HPDE6-E6E7 (cell line): ENCODE results near the gene DNAH17.

Experiments used
- DNase-seq: peaks from one replicate; pipeline ENCODE4 v3.0.0; 2011; ENCODE audit warnings: missing footprints; ENCODE audit errors: extremely low spot score

DNAH17 gene

DNA sequence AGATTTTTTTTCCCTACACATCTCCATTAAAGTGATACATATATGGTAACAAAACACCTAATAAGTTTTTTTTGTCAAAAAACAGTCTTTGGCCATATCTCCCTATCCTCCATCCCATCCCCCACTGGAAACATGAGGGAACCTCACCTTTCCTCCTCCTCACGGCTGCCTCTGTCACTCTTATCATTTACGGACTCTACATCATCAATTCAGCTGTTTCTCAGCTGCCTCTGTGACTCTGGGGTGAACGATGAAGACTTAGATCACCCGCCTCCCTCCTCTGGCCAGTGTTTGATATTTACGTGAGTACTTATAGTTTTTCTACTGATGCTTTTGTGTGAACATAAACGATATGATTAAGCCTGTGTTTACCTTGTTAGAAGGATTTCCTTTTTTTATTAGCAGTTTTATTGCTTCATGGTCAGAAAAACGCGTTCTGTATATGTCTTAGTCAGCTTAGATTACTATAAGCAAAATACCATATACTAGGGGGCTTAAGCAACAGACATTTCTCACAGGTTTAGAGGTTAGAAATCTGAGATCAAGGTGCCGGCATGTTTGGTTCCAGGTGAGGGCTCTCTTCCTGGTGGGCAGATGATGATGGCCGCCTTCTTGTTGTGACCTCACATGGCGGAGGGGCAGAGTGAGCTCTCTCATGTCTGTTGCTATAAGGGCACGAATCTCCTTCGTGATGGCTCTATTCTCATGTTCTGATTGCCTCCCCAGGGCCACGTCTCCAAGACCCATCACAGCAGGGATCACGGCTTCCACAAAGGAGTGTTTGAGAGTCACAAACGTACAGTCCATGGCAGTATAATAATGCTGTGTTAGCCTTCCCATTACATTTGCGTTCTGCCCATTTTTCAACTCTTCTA, 32.1 kb downstream of the DNAH17 start:
- no peak for DNase-seq

DNA sequence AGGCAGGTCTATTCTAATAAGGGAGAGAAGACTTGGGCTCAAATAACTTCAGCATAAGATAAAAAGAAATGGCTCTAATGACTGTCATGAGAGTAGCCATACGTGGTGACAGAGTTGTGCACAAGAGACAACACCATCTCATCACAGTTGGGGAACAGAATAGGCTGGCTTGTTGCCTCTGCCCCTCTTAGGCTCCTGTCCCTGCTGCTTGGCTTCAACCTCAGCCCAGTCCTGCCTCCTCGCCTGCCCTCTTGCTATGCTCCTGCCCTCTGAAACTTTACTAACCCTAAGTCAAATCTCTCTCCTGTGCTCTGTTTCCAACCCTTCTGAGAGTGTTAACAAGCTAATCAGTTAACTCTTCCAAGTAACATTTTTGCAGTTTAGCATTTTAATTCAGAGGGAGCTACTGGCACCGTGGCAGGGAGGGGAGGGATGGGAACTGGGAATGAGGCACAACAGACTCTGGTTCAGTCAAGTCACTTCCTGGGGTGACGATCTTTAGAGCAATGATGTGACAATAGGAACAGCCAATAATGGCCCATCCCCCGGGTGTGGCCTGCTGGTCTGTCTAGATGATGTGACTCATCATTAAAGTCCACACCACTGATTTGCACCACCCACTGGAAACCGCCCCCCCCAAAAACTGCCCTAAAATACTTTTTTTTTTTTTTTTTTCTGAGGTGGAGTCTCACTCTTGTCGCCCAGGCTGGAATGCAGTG, 35.5 kb downstream of the DNAH17 start:
- no peak for DNase-seq

DNA sequence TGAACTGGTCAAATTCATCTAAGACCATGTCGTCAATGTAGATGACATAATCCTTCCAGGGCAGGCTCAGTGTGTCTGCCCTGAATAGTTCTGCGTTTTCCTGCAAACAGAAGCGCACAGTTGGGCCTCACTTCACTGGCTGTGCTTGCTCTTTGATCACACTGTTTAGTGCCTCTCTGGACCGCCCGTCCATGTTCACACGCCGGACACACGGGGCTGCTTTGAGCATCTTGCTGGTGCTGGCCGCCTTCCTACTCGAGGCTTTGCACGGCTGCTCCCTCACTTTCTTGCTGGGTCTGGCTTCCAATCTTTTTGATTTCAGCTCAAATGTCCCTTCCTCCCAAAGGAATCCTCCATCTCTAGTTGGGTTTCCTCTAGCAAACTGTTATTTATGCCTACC, 37.4 kb downstream of the DNAH17 start:
- DNase-seq, result no peak

DNA sequence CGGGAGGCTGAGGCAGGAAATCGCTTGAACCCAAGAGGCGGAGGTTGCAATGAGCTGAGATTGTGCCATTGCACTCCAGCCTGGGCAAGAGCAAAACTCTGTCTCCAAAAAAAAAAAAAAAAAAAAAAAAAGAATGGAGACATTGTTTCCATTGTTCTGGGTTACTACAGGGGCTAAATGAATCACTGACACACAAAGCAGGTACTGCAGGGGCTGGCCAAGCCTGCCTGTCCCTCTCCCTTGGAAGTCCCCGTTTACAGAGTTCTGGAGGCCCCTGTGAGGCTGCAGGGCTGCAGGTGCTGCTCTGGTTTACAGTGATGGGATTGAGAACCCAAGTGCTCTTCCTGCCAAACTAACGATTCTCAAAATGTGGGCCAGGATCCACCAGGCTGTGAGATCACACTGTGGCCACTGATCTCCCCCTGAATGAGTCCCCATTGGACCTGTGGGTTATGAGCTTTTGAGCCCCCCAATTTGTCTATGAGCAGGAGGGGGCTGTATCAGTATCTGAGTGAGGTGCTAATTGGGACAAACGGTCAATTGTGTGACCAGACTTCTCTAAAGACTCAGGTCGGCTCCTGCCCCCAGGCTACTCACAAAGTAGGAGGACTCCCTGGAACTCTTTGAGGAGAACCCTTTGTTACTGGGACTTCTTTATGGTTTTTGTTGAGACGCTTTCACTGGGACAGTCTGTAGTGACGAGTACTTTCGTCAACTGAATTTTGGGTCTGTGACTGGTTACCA, 39.0 kb downstream of the DNAH17 start:
- no peak for DNase-seq

DNA sequence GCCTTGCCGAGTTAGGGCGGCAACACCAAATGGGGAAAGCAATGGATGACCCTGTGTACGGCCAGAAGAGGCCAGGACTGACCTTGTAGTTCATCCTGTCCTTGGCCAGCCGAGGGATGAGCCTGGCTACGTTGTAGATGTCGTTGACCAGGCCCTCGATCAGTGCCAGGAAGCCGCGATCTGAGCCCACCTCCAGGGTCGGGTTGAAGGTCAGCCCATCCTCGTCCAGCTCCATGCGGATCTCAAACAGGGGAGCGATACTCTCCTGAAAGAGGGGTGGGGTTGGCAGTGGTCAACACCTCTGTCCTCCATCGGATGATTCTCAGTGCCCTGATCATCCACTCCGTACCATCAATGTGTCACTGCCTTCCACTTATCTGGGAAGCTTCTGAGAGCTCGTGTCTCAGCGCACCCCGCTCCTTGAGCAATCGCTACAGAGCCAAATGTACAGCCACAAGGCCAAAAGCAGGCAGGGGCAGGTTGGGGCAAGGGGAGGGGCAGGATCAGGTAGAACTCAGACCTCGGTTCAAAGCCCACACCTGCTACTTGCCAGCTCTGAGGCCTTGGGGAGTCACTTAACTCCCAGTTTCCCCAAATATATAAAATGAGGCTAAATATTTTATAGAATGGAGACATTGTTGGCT, 39.9 kb downstream of the DNAH17 start:
- no peak for DNase-seq

DNA sequence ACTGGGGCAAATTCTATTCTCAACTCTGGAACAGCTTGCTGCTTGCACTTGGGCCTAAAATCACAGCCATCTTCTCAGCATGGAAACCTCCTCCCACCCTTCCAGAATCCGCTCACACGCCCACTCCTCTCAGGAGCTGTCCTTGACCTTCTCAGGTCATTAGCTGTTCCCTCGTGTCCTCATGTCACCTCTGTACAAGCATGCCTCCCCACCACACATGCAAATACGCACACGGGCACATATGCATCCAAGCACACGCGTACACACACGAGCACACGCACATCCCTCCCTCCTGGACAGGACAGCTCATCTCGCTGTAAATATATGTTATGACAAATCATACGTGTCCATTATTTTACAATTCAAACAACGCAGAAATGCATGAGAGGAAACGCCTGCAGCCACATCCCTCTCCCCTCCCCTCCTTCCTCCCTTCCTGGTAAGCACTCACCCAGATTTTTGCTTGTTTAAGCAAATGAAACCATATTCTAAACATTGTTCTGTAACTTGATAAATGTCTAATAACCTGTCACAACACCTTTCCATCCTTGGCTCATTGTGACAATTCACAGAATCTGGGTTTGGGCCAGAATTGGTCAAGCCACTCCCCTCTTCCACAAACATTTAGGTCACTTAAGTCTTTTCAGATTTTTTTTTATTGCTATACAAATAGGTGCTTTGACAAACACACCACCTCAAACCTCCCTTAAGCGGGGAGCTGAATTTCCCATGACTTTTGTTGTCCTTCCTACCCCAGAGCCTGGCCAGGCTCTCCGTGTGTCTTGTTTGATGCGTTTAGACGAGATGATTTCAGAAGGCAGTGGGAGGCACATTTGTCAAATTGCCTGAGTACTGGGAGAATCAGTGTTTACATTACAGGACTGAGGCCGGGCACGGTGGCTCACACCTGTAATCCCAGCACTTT, 41.7 kb downstream of the DNAH17 start:
- peak; percentile 57 for DNase-seq

DNA sequence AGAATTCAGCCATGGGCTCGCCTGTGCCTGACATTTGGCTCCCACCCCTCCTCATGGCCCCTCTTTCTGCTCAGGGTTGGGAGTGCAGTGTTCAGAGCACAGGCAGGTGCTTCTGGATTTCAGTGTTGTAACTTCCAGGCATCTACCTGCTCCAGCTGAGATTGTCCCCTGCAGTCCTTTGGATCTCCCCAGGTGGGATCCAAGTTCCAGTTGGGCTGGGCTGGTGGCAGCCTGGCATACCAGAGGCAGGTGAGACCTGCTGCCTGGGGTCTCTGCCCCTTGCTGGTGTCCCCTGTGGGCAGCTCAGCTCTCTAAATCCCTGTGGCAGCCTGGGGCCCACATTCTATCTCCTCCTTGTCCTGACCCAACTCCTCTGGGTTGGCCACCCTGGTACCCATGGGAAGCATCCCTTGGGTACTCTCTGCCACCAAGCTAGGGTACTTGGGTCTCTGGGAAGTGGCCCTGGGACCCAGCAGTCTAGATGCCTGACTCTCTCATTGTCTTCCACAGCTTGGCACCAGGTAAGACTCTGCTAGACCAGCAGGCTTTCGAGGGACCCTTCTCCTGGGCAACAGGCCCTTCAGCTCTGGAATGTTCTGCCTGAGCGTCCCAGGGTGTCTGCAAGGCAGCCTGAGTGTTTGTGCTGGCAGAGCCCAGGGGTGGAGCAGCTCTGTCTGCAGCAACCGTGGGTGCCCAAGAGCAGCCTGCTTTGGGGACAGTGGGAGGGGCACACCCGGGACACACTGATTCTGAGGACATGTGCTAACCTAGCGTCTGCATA, 42.5 kb downstream of the DNAH17 start:
- no peak for DNase-seq

DNA sequence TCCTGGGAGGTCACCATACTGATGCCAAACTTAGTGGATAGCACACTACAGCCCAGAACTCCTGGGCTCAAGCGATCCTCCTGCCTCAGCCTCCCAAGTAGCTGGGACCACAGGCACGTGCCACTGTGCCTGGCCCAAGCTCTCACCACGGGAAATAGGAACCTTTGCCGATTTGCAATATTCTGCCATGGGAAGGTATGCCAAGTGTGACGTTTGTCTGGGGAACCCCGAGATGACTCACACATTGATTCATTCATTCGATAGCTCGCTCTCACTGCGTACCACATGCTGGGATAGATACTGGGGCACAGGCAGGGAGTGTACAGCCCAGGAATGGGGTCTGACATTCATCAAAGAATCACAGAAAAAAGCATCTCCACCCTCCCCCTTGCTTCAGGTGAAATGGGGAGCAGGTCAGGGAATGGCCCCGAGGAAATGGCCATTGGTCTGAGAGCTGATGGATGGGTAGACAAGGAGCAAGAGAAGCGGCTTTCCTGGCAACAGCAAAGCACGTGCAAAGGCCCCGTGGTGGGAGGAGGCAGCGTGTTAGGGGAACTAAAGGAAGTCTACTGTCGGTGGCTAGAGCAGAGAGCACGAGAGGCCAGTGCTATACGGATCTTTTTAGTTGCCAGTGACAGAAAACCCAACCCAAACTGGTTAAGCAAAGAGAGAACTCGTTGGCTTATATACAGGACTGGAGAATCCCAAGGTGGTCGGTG, 44.1 kb downstream of the DNAH17 start:
- peak; percentile 84 for DNase-seq

DNA sequence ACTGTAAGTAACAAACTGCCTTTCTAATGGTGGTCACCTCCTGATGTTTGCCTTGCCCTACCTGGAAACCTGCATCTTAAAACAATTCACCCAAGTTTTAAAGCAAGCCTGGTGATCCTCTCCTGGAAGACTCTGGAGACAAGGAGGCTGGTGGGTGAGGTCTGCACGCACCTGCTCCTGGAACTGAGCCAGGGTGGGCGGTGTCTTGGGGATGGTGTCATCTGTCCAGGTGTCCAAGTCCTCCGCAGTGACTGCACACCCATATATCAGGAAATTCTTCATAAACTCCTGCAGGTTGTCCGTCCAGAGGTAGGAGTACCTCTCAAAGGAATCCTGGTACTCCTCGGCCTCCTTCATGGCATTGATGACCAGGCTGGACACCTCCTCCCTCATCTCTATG, 44.9 kb downstream of the DNAH17 start:
- DNase-seq, result no peak

DNA sequence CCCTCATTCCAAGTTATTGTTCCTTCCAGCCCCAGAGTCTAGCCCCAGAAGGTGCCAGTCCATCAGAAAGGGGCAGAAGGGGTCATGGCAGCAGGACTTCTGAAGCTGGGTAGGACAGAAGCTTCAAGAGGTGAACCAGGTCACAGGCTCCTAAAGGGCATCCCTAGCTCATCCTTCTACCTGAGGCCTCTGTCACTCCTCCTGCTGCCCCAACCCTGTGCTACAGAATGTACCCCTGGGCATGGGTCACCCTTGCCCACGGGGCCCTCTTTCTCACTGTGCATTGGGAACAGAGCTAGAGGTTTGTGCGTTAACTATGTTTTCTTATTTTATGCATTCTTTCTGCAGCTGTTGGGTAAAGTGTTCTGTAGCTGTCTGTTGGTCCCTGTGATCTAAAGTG, 46.5 kb downstream of the DNAH17 start:
- no peak for DNase-seq

DNA sequence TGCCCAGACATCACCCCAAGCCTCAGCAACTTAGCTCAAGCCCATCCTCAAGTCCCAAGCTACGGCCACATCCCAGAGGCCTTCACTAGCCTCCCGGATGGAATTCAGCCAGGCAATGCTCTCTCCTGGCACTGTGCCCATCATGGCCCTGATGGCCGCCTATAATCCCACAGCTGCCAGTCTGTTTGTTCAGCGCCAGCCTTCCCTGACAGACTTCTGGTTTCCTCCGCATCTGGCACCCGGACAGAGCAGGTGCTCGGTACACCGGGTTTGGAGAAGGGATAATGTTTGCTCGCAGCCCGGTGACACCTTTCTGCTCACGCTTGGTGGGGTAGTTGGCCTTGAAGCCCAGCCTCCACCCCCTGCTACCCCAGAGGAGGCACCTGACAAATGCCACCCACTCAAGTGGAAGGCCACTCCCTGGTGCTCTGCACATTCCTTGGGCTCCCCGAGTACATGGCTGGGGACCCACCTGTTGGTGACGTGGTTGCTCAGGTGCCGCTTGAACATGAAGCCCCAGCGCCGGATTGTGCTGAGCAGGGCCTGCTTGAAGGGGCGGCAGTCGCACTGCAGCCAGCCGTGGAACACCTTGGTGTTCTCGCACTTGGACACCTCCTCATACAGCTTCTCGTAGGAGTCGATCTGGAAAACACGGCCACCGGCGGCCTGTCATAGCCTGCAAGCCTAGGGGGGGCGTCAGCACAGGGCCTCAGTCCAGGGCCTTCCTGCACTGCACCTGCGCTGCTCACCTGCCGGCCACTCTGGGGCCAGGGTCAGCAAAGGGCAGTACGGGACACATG, 47.1 kb downstream of the DNAH17 start:
- no peak for DNase-seq

DNA sequence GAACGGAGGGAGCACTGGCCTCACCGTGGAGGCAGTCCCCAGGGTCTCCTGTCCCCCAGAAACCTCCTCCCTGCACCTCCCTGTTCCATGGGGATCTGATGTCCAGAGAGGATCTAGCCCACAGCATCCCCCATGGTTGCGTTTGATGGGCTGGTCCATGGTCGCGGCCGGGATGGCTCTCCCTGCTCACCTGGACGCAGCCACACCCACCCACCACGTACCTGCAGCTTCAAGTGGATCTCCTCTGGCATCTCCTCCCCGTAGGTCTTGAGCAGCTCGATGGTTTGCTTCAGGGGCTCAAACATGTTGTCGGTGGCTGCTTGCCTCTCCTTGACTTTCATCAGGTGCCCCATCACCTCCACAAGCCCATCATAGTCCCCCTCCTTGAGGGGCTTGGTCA, 47.9 kb downstream of the DNAH17 start:
- DNase-seq, result no peak

DNA sequence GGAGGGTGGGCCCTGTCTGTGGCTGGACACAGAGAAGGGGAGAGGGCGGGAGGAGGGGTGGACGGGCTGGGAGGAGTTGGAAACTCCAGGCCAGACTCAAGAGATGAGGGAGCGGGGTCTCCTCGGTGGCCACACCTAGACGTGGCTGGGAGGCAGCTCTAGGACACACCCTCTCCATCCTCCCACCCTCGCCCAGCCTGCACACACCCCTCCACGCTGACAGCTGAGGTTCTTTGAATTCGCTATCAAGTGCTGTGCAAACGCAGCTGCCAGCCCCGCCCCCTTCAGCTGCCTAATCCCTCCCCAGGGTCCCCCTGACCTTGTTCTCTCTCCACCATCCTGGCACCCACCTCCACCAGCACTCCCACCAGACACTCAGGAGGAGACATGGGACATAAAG, 48.7 kb downstream of the DNAH17 start:
- DNase-seq, result no peak

DNA sequence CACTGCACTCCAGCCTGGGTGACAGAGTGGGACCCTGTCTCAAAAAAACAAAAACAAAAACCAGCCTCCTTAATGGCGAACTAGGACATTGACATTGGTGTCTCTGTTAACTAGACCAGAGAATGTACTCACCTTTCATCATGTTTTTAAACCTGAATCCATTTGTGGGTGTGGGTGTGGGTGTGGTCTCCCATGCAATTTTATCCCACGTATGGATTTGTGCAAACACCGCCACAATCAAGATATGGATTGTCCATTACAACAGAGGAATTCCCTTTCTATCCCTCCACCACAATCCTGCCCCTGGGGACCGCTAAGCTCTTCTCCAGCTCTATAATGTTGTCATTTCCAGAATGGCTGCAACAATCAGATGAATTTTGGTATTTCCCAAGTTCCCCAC, 49.9 kb downstream of the DNAH17 start:
- no peak for DNase-seq

DNA sequence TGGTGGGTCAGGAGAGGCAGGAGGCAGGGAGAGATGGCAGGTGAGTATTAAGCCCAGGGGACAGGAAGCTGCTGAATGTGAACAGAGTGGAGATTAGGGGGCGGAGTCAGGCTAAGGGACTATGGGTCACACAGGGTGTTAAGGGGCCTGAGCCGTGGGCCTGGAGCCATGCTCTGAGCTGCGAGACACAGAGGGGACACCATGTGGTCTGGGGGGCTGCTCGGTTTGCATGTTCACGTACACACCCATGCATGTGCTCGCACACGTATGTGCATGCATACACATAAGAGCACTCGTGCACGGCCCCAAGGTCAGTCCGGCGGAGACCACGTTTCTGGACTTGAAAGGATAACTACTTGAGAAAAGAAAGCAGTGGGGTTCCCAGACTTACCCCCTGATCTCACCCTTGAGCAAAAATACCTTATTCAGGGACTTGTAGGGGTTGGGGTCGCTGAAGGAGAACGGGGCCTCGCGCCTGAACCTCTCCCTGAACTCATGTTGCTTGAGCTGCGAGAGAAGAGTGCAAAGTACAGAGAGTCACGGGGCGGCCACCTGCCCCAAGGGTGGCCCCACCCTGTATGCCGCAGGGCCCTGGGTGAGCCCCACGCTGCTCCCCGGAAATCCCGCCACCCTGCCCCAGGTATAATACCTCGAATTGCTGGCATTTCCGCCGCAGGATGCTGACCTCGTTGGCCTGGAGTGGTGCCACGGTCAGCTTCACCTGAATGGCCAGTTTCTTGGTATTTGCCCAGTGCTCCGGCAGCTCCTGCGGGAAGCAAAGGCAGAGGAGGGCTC, 50.8 kb downstream of the DNAH17 start:
- DNase-seq, result no peak

DNA sequence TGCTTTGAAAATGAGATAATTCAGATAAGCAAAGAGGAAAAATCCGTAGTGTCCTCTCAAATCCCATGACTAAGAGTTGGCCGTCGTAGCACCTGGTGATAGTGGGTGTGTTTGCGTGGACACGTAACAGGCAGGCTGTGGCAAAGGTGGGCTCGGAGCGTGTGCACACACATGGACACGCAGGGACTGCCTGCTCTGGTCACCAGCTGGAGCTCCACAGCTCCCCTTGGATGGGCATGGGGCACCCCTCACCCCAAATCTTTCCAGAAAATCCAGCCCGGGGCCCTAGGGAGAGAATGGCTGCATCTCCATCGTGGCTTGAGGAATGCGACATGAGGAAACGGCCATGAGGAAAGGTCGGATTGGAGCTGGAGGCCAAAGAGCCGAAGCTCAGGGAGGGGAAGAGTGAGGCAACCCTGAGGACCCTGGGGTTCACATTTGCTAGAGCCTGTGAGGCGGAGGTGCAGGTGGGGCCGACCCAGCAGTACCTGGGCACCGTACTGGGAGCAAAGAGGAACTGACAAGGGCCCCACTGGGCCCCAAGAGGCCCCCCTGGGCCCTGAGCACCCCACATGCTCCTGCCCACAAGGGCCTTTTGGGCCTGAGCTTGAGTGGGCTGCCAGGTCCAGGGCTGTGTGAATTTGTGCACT, 51.6 kb downstream of the DNAH17 start:
- no peak for DNase-seq

DNA sequence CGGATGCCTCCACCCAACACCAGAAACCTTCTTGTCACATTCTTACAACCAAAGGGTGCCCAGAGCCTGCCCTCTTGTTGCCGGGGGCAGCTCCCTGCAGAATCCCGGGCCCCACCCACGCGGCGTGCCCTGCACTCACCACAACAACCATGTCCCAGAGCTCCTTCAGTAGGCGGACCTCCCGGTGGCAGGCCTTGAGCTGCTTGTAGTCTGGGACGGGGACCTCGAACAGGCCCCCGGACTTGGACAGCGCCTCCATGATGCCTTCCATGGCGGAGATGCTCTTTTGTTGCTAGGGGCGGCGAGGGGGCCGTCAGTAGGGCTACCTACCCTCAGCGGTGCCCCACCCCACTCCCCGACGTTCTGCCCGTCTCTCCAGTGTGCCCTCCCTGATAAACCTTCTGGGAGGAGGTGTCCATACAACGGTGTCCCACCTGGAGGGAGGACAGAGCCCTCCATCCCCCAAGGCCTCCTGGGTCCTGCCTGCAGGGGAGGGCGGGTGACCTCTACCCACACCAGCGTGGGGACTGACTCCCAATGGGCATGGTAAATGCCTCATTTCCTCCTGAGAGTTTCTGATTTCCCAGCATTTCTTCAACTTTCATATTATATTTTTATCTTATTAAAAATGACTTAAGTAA, 52.2 kb downstream of the DNAH17 start:
- no peak for DNase-seq
